ENCODE data around the gene ZNF593. TPM values are rescaled to one million over a fixed set of nuclear protein-coding genes. Genes with fewer than 3 reads are reported as not detected.

ZNF593 gene
- total and polyA plus RNA-seq, 9 of the 15 experiments (the other 6 are each of a cell fraction or from before 2014, with no cell fraction given), result 9.8 to 334 (median 48.2) TPM

- TF ChIP-seq ARID1B (IDR thresholded peaks at IDR 0.05) (peak; percentile 68), NFE2 (IDR thresholded peaks at IDR 0.05; ENCODE audit: low read depth) (peak; percentile 44), PRDM10 (IDR thresholded peaks at IDR 0.05; ENCODE audit: partially characterized antibody) (peak; percentile 30), PRPF4 (IDR thresholded peaks at IDR 0.05; ENCODE audit: insufficient read depth, low read depth, low read length, poor library complexity, severe bottlenecking) (peak; percentile 51), RERE (CRISPR knock-in tag; IDR thresholded peaks at IDR 0.05; ENCODE audit: borderline replicate concordance) (0 out of 2 replicates have a peak, but pooled peaks have one; percentile 92), ZBTB1 (CRISPR knock-in tag; IDR thresholded peaks at IDR 0.05; ENCODE audit: borderline replicate concordance, low read depth) (peak; percentile 73; the same call in 1 of the 2 replicates), MTA1 (IDR thresholded peaks at IDR 0.05; ENCODE audit: borderline replicate concordance) (peak; percentile 96), MXD1 (CRISPR knock-in tag; IDR thresholded peaks at IDR 0.05; ENCODE audit: borderline replicate concordance, poor library complexity, severe bottlenecking) (peak; percentile 97), ARID3A (IDR thresholded peaks at IDR 0.05; ENCODE audit: borderline replicate concordance, low read depth, low read length) (no peak), FIP1L1 (IDR thresholded peaks at IDR 0.05; ENCODE audit: low read depth, low read length, poor library complexity, severe bottlenecking) (peak; percentile 97), RUNX1 (IDR thresholded peaks at IDR 0.05; ENCODE audit: low read depth) (0 out of 2 replicates have a peak, but pooled peaks have one; percentile 14), L3MBTL2 (IDR thresholded peaks at IDR 0.05) (peak; percentile 81), RFX7 (CRISPR knock-in tag; IDR thresholded peaks at IDR 0.05) (no peak), CBX2 (IDR thresholded peaks at IDR 0.05; ENCODE audit: insufficient read depth, low read length, poor library complexity, severe bottlenecking) (no peak)
These were observed at the start of gene ZNF593 (continued) for GRCh38 chr1:26169669-26170471.
